Progenitor cell of endocrine pancreas (in vitro differentiated cells): ENCODE measurements around the gene MICOS13. TPM values are rescaled to one million over a fixed set of nuclear protein-coding genes. Genes with fewer than 3 reads are reported as not detected.

Source experiments
- DNase-seq: peaks from one replicate; pipeline ENCODE4 v3.0.0; 2021; ENCODE audit warnings: low spot score; ENCODE audit not compliant: unreplicated experiment
- H3K27ac Mint-ChIP-seq: 2 replicates; pipeline ENCODE4 v1.8.0; 2021; ENCODE audit warnings: mild to moderate bottlenecking, moderate library complexity, mixed read lengths
- H3K27me3 Mint-ChIP-seq: 2 replicates; pipeline ENCODE4 v1.8.0; 2021; ENCODE audit warnings: mixed read lengths
- H3K36me3 Mint-ChIP-seq: 2 replicates; pipeline ENCODE4 v1.8.0; 2022; ENCODE audit warnings: mixed read lengths; ENCODE audit not compliant: insufficient read depth
- H3K4me1 Mint-ChIP-seq: 2 replicates; pipeline ENCODE4 v1.8.0; 2021; ENCODE audit warnings: low read depth, mixed read lengths
- H3K4me3 Mint-ChIP-seq: 2 replicates; pipeline ENCODE4 v1.8.0; 2021; ENCODE audit warnings: low read depth, mild to moderate bottlenecking, moderate library complexity, mixed read lengths
- H3K9me3 Mint-ChIP-seq: 2 replicates; pipeline ENCODE4 v1.8.0; 2021; ENCODE audit warnings: low read depth, mixed read lengths
- CTCF ChIP-seq: fragments of 200-600 bp; sonication (generic); IDR thresholded peaks from one replicate; pipeline ENCODE4 v1.5.0; 2021; ENCODE audit warnings: antibody characterized with exemption, mild to moderate bottlenecking; ENCODE audit not compliant: unreplicated experiment
- total RNA-seq: library from RNA; stranded (reverse); gene quantifications from 2 replicates; pipeline ENCODE4 v1.2.1, GENCODE V29; 2021

MICOS13 gene
- total RNA-seq, 1 donor from 2014 or later: 29.7 TPM

- H3K36me3 Mint-ChIP-seq: peaks cover 35% of the 10 kb centered on the region
- H3K4me3 Mint-ChIP-seq: no peak overlapping the region
- H3K27ac Mint-ChIP-seq: no peak overlapping the region
- no peaks in the 10 kb centered on the region for H3K9me3 Mint-ChIP-seq
- no peaks in the 10 kb centered on the region for H3K27me3 Mint-ChIP-seq
- no peak for TF ChIP-seq CTCF
- DNase-seq: no peak
- no peaks in the 10 kb centered on the region for H3K4me1 Mint-ChIP-seq
Observed at GRCh38 chr19:5667751-5668271, 12.5 kb downstream of the MICOS13 start.

- peaks cover 33% of the 10 kb centered on the region for H3K36me3 Mint-ChIP-seq
- H3K9me3 Mint-ChIP-seq: no peaks in the 10 kb centered on the region
- no peak overlapping the region for H3K27ac Mint-ChIP-seq
- H3K27me3 Mint-ChIP-seq: no peaks in the 10 kb centered on the region
- no peak for TF ChIP-seq CTCF
- no peak for DNase-seq
- H3K4me1 Mint-ChIP-seq: no peaks in the 10 kb centered on the region
- no peak overlapping the region for H3K4me3 Mint-ChIP-seq
Observed at GRCh38 chr19:5666921-5667610, 13.2 kb downstream of the MICOS13 start.

- DNase-seq: no peak
- no peaks in the 10 kb centered on the region for H3K9me3 Mint-ChIP-seq
- H3K36me3 Mint-ChIP-seq: peaks cover 32% of the 10 kb centered on the region
- no peak for TF ChIP-seq CTCF
- H3K27ac Mint-ChIP-seq: peak overlapping the region; percentile 86
- H3K27me3 Mint-ChIP-seq: no peaks in the 10 kb centered on the region
- no peak overlapping the region for H3K4me3 Mint-ChIP-seq
- no peaks in the 10 kb centered on the region for H3K4me1 Mint-ChIP-seq
Observed at GRCh38 chr19:5665781-5666513, 14.4 kb downstream of the MICOS13 start.

- DNase-seq: no peak
- Mint-ChIP-seq H3K9me3 (no peaks in the 10 kb centered on the region), H3K36me3 (peaks cover 31% of the 10 kb centered on the region), H3K27ac (peak overlapping the region; percentile 75), H3K27me3 (no peaks in the 10 kb centered on the region), H3K4me3 (no peak overlapping the region), H3K4me1 (no peaks in the 10 kb centered on the region)
- no peak for TF ChIP-seq CTCF
Observed at GRCh38 chr19:5664515-5664914, 15.8 kb downstream of the MICOS13 start.

- Mint-ChIP-seq H3K4me1 (no peaks in the 10 kb centered on the region), H3K4me3 (no peak overlapping the region), H3K36me3 (peaks cover 30% of the 10 kb centered on the region), H3K9me3 (no peaks in the 10 kb centered on the region), H3K27ac (no peak overlapping the region), H3K27me3 (no peaks in the 10 kb centered on the region)
- TF ChIP-seq CTCF: no peak
- DNase-seq: no peak
Observed at GRCh38 chr19:5663904-5664303, 16.4 kb downstream of the MICOS13 start.
